SK-N-SH (cell line): ENCODE results near the gene MNS1.

Experiments
- CTCF ChIP-seq: fragments of 200-600 bp; sonication (generic); IDR thresholded peaks from 2 replicates; pipeline ENCODE4 v1.6.1; 2017; ENCODE audit warnings: antibody characterized with exemption, mild to moderate bottlenecking, moderate library complexity
- MEF2A ChIP-seq: IDR thresholded peaks from 2 replicates; pipeline ENCODE4 v1.4.0; 2012; ENCODE audit warnings: low read depth, borderline replicate concordance
- POLR2AphosphoS5 ChIP-seq: IDR thresholded peaks from 2 replicates; pipeline ENCODE4 v1.6.1; 2012; ENCODE audit warnings: low read depth, low read length
- TAF1 ChIP-seq: IDR thresholded peaks from 2 replicates; pipeline ENCODE4 v1.6.1; 2012; ENCODE audit warnings: low read depth, mild to moderate bottlenecking, low read length, moderate library complexity, borderline replicate concordance

- TF ChIP-seq TAF1 (no peak), MEF2A (no peak), CTCF (no peak), POLR2AphosphoS5 (no peak)
Measured at GRCh38 chr15:56475351-56475750, 10.4 kb upstream of the MNS1 start.
